Sigmoid colon (tissue), 4 donors: ENCODE measurements around the gene FAM107A.

ENCODE experiments used
- EP300 ChIP-seq, 4 donors: sonication (generic); formaldehyde crosslinking; IDR thresholded peaks; one replicate each; pipeline ENCODE4 v1.6.1; 2017; ENCODE audit warnings: antibody characterized with exemption in 4 of 4
- POLR2A ChIP-seq, 2 donors: fragments of 450-650 bp; IDR thresholded peaks; one replicate each; pipeline ENCODE4 v1.6.1; 2016; ENCODE audit warnings: antibody characterized with exemption in 2 of 2, mild to moderate bottlenecking in 2 of 2, moderate library complexity in 2 of 2
- POLR2AphosphoS5 ChIP-seq, 4 donors: sonication (generic); formaldehyde crosslinking; IDR thresholded peaks; one replicate each; pipeline ENCODE4 v1.6.1; 2017; ENCODE audit warnings: antibody characterized with exemption in 4 of 4
- TF ChIP-seq, protein P1 (sequence below), 4 experiments: fragments of 450-650 bp in 3 of 4; fragments of 200-600 bp in 1 of 4; IDR thresholded peaks; one replicate each; pipeline ENCODE4 v1.5.1; 2016 to 2019; ENCODE audit warnings: antibody characterized with exemption in 4 of 4, mild to moderate bottlenecking in 3 of 4, moderate library complexity in 2 of 4

DNA sequence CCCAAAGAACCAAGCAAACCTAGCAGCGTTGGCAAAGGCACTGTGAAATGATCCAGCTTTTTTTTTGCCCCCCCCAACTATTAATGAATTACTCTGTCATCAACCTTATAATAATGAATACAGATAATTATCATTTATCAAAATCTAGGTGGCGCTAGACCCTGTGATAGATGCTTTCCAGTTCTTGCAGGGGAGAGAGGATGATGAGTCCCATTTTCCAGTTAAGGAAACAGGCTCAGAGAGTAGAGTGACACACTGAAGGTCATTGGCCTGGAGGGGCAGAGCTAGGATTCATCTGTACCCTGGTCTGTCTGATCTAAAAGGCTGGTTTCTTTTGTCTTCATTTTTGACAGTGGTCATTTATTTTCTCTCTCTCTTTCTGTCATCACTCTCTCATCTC is 45.2 kb downstream of the FAM107A start:
- no peak for TF ChIP-seq POLR2A (IDR thresholded peaks at IDR 0.05)
- TF ChIP-seq, protein P1, sequence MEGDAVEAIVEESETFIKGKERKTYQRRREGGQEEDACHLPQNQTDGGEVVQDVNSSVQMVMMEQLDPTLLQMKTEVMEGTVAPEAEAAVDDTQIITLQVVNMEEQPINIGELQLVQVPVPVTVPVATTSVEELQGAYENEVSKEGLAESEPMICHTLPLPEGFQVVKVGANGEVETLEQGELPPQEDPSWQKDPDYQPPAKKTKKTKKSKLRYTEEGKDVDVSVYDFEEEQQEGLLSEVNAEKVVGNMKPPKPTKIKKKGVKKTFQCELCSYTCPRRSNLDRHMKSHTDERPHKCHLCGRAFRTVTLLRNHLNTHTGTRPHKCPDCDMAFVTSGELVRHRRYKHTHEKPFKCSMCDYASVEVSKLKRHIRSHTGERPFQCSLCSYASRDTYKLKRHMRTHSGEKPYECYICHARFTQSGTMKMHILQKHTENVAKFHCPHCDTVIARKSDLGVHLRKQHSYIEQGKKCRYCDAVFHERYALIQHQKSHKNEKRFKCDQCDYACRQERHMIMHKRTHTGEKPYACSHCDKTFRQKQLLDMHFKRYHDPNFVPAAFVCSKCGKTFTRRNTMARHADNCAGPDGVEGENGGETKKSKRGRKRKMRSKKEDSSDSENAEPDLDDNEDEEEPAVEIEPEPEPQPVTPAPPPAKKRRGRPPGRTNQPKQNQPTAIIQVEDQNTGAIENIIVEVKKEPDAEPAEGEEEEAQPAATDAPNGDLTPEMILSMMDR (IDR thresholded peaks at IDR 0.05): no peak
- no peak for TF ChIP-seq POLR2AphosphoS5 (IDR thresholded peaks at IDR 0.05)
- TF ChIP-seq EP300 (IDR thresholded peaks at IDR 0.05): no peak
